HG02870 (cell line): ENCODE results near the gene PRDM16.

ENCODE experiments used
- ATAC-seq: cut with Tn5 transposase; IDR thresholded peaks from one replicate; pipeline ENCODE4 v1.9.1; 2021; ENCODE audit warnings: mild to moderate bottlenecking, moderate library complexity; ENCODE audit not compliant: unreplicated experiment

PRDM16 gene

GRCh38 chr1:3463891-3464648 lies 395.1 kb downstream of the PRDM16 start:
- ATAC-seq: no peak

- ATAC-seq: no peak
These were observed 395.6 kb downstream of the PRDM16 start for GRCh38 chr1:3464649-3465025.

- no peak for ATAC-seq
These were observed 396.3 kb downstream of the PRDM16 start for GRCh38 chr1:3465091-3465934.

GRCh38 chr1:3465935-3466321 lies 396.9 kb downstream of the PRDM16 start:
- ATAC-seq: no peak

GRCh38 chr1:3466366-3467075 lies 397.5 kb downstream of the PRDM16 start:
- ATAC-seq: no peak

GRCh38 chr1:3467096-3468036 lies 398.4 kb downstream of the PRDM16 start:
- no peak for ATAC-seq

- no peak for ATAC-seq
These were observed 399.5 kb downstream of the PRDM16 start for GRCh38 chr1:3468236-3469103.

- no peak for ATAC-seq
These were observed 400.3 kb downstream of the PRDM16 start for GRCh38 chr1:3469104-3469848.

GRCh38 chr1:3469849-3470649 lies 401.0 kb downstream of the PRDM16 start:
- no peak for ATAC-seq

GRCh38 chr1:3470650-3471355 lies 401.8 kb downstream of the PRDM16 start:
- no peak for ATAC-seq

- ATAC-seq: no peak
These were observed 402.5 kb downstream of the PRDM16 start for GRCh38 chr1:3471356-3472087.

- ATAC-seq: no peak
These were observed 403.3 kb downstream of the PRDM16 start for GRCh38 chr1:3472088-3472850.

- no peak for ATAC-seq
These were observed 403.9 kb downstream of the PRDM16 start for GRCh38 chr1:3472906-3473305.

- ATAC-seq: no peak
These were observed 404.4 kb downstream of the PRDM16 start for GRCh38 chr1:3473381-3473844.

GRCh38 chr1:3474016-3474415 lies 405.0 kb downstream of the PRDM16 start:
- ATAC-seq: no peak

- no peak for ATAC-seq
These were observed 405.4 kb downstream of the PRDM16 start for GRCh38 chr1:3474421-3474820.
